HepG2 (cell line): ENCODE results near the gene LIPE. TPM values are rescaled to one million over a fixed set of nuclear protein-coding genes. Genes with fewer than 3 reads are reported as not detected.

ENCODE experiments used
- ATAC-seq: fragments of 200-7000 bp; cut with Tn5 transposase; 3 replicates; pipeline ENCODE4 v1.9.1; 2020; ENCODE audit warnings: mild to moderate bottlenecking, moderate library complexity
- BruUV-seq: library from RNA; stranded (reverse); fragments of 400-500 nt; replicated peaks from 2 replicates; lab custom pipeline; 2021; lab: Mats Ljungman, UMichigan
- CTCF ChIA-PET: fragments of 300-600 bp; formaldehyde crosslinking; extraction: SDS; loops from one replicate; lab custom pipeline; 2021; ENCODE audit warnings: low total read pairs, inconsistent platforms, low intra/inter-chr PET ratio; lab: Yijun Ruan, JAX
- POLR2A ChIA-PET: fragments of 350-600 bp; sonication (Branson Sonifier 250); formaldehyde crosslinking; loops from one replicate; lab custom pipeline; 2020; ENCODE audit warnings: antibody characterized with exemption, inconsistent platforms; lab: Yijun Ruan, JAX
- DNase-seq: peaks from one replicate; pipeline ENCODE4 v3.0.0-alpha.2; 2015; ENCODE audit warnings: low spot score
- FAIRE-seq: peaks from 3 replicates; lab custom pipeline; 2011; peaks lifted over from hg19 to GRCh38; lab: Jason Lieb, UNC
- H2AFZ ChIP-seq: one replicate; pipeline ENCODE4 v1.6.1; 2011; ENCODE audit warnings: low read length, inconsistent platforms
- H3K27ac ChIP-seq: fragments of 300-600 bp; 3 replicates; pipeline ENCODE4 v1.8.0; 2011; ENCODE audit warnings: mixed run types, mild to moderate bottlenecking, mixed read lengths, low read length, inconsistent platforms; ENCODE audit not compliant: insufficient read depth; ENCODE audit errors: extremely low read length
- H3K27me3 ChIP-seq, 2 experiments: fragments of 200-600 bp in 1 of 2; 2 replicates in 1 of 2; 3 replicates in 1 of 2; pipeline versions ENCODE4 v1.6.0 to v1.8.0; 2011; ENCODE audit warnings: low read length in 2 of 2, mild to moderate bottlenecking in 2 of 2, moderate library complexity in 2 of 2, inconsistent platforms in 1 of 2; ENCODE audit not compliant: insufficient read depth in 2 of 2, control insufficient read depth in 1 of 2
- H3K36me3 ChIP-seq, 2 experiments: fragments of 200-600 bp in 1 of 2; replicated peaks in 1 of 2; 2 replicates in 1 of 2; 3 replicates in 1 of 2; pipeline versions ENCODE4 v1.5.1 to v1.8.0; 2011; ENCODE audit warnings: low read length in 2 of 2, inconsistent platforms in 1 of 2; ENCODE audit not compliant: insufficient read depth in 2 of 2, control insufficient read depth in 1 of 2
- H3K4me1 ChIP-seq: 2 replicates; pipeline ENCODE4 v1.5.1; 2012; ENCODE audit warnings: low read length, inconsistent platforms; ENCODE audit not compliant: insufficient read depth
- H3K4me2 ChIP-seq: 2 replicates; pipeline ENCODE4 v1.6.0; 2011; ENCODE audit warnings: low read depth, low read length, inconsistent platforms
- H3K4me3 ChIP-seq, 3 experiments: fragments of 200-600 bp in 1 of 3; sonication (generic), shearing (Covaris generic) in 1 of 3; replicated peaks in 1 of 3; 2 replicates each; pipeline ENCODE4 v1.5.1; 2011 to 2016; ENCODE audit warnings: low read length in 3 of 3, inconsistent platforms in 2 of 3, low read depth in 2 of 3, mild to moderate bottlenecking in 2 of 3, control low read depth in 1 of 3, mixed read lengths in 1 of 3; ENCODE audit not compliant: insufficient read depth in 1 of 3
- H3K79me2 ChIP-seq: one replicate; pipeline ENCODE4 v1.6.1; 2011; ENCODE audit warnings: low read length, inconsistent platforms; ENCODE audit not compliant: insufficient read depth
- H3K9ac ChIP-seq: 2 replicates; pipeline ENCODE4 v1.6.0; 2011; ENCODE audit warnings: mild to moderate bottlenecking, low read depth, low read length, inconsistent platforms; ENCODE audit not compliant: insufficient read depth
- H3K9me3 ChIP-seq: 2 replicates; pipeline ENCODE4 v1.5.1; 2012; ENCODE audit warnings: mild to moderate bottlenecking, low read length
- H4K20me1 ChIP-seq: 2 replicates; pipeline ENCODE4 v1.6.0; 2011; ENCODE audit warnings: inconsistent platforms, mild to moderate bottlenecking, low read length, moderate library complexity; ENCODE audit not compliant: insufficient read depth
- ASH2L ChIP-seq: fragments of 300-600, 200-600 bp; sonication (generic); IDR thresholded peaks from 2 replicates; pipeline ENCODE4 v1.7.0; 2017; ENCODE audit warnings: low read depth, mild to moderate bottlenecking, moderate library complexity, mixed read lengths, low read length; ENCODE audit not compliant: insufficient read length
- ATF3 ChIP-seq: sonication (generic); formaldehyde crosslinking; IDR thresholded peaks from 2 replicates; pipeline ENCODE4 v1.4.0; 2020; ENCODE audit warnings: missing genetic modification reagents
- CEBPB ChIP-seq: IDR thresholded peaks from 2 replicates; pipeline ENCODE4 v1.6.1; 2011; ENCODE audit warnings: low read depth, low read length, improper control_type of control experiment, borderline replicate concordance
- CSRNP1 ChIP-seq: sonication (generic); formaldehyde crosslinking; IDR thresholded peaks from 2 replicates; pipeline ENCODE4 v1.8.1; 2023; ENCODE audit warnings: mild to moderate bottlenecking, missing genetic modification reagents
- FOXM1 ChIP-seq: sonication (generic); formaldehyde crosslinking; IDR thresholded peaks from 2 replicates; pipeline ENCODE4 v1.5.0; 2020; ENCODE audit warnings: missing genetic modification reagents
- KAT7 ChIP-seq: IDR thresholded peaks from 2 replicates; pipeline ENCODE4 v1.6.1; 2018; ENCODE audit warnings: borderline replicate concordance, missing compliant biosample characterization
- KLF15 ChIP-seq: sonication (generic); formaldehyde crosslinking; IDR thresholded peaks from 2 replicates; pipeline ENCODE4 v1.8.1; 2023; ENCODE audit warnings: borderline replicate concordance, mild to moderate bottlenecking, inconsistent platforms, missing genetic modification reagents, mixed read lengths
- ZBTB7B ChIP-seq: sonication (generic); formaldehyde crosslinking; IDR thresholded peaks from 2 replicates; pipeline ENCODE4 v1.4.0; 2020; ENCODE audit warnings: missing genetic modification reagents
- ZNF121 ChIP-seq: sonication (generic); formaldehyde crosslinking; IDR thresholded peaks from 2 replicates; pipeline ENCODE4 v1.5.0; 2020; ENCODE audit warnings: mild to moderate bottlenecking, missing genetic modification reagents
- ZNF138 ChIP-seq: sonication (generic); formaldehyde crosslinking; IDR thresholded peaks from 2 replicates; pipeline ENCODE4 v1.5.0; 2020; ENCODE audit warnings: mild to moderate bottlenecking, low read depth, missing genetic modification reagents
- WGBS: methylation state at CpG from one replicate; pipeline ENCODE4 v1.1.6; 2017; ENCODE audit warnings: low lambda C conversion rate; 5-methylcytosine and 5-hydroxymethylcytosine counted together
- in situ Hi-C: cut with HindIII; loops from 2 replicates; pipeline ENCODE4 v1.10.0; 2017; ENCODE audit warnings: low pct_unique_long_range_greater_than_20kb; ENCODE audit not compliant: extremely low pct_ligation_motif_present
- intact Hi-C: fragments of 100-400 bp; cut with micrococcal nuclease; formaldehyde crosslinking; loops from one replicate; pipeline ENCODE4 v1.10.0; 2022; ENCODE audit not compliant: unreplicated experiment
- polyA plus RNA-seq, 8 experiments: library from polyadenylated mRNA; depleted of rRNA in 3 of 8; stranded (reverse) in 7 of 8; unstranded in 1 of 8; fragments of >200 nt; fragmentation: Illumina TruSeq in 4 of 8; extraction: Trizol in 4 of 8; gene quantifications; 2 replicates each; pipeline versions ENCODE4 v1.2.1 to v1.2.3, GENCODE V29; 2011 to 2016; ENCODE audit warnings: low read depth in 4 of 8, missing spikeins in 1 of 8, mixed read lengths in 1 of 8; ENCODE audit not compliant: insufficient read depth in 1 of 8
- total RNA-seq, 5 experiments: library from RNA; depleted of rRNA; stranded (reverse); fragments of >200 nt; fragmentation: Illumina TruSeq; extraction: Trizol; gene quantifications; 2 replicates each; pipeline ENCODE4 v1.2.3, GENCODE V29; 2016; ENCODE audit warnings: low read depth in 1 of 5
- TF ChIP-seq, protein P1 (sequence below): sonication (generic); formaldehyde crosslinking; IDR thresholded peaks from 2 replicates; pipeline ENCODE4 v1.8.0; 2022; ENCODE audit warnings: missing genetic modification reagents, low read depth, mild to moderate bottlenecking, borderline replicate concordance
- TF ChIP-seq, protein P2 (sequence below): sonication (generic); formaldehyde crosslinking; IDR thresholded peaks from 2 replicates; pipeline ENCODE4 v1.9.0; 2022; ENCODE audit warnings: low read depth, missing genetic modification reagents

The LIPE gene
- total and polyA plus RNA-seq, 2 of the 13 experiments (the other 11 are each of a cell fraction or from before 2014, with no cell fraction given), result not detected

GRCh38 chr19:42361545-42361910, 65.7 kb downstream of the LIPE start:
- TF ChIP-seq ZNF138 (no peak), FOXM1 (no peak), KAT7 (no peak), ZBTB7B (CRISPR knock-in tag) (no peak), CEBPB (0 out of 2 replicates have a peak, but pooled peaks have one; percentile 32), ZNF121 (CRISPR knock-in tag) (peak; percentile 39; the same call in 1 of the 2 replicates), KLF15 (CRISPR knock-in tag) (no peak), ATF3 (CRISPR knock-in tag) (no peak), ASH2L (no peak), CSRNP1 (CRISPR knock-in tag) (no peak)
- TF ChIP-seq, protein P1, sequence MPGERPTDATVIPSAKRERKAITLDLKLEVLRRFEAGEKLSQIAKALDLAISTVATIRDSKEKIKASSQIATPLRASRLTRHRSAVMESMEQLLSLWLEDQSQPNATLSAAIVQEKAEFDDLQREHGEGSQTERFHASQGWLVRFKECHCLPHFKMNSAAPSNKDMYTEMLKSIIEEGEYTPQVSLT (CRISPR knock-in tag), result no peak
- TF ChIP-seq, protein P2, sequence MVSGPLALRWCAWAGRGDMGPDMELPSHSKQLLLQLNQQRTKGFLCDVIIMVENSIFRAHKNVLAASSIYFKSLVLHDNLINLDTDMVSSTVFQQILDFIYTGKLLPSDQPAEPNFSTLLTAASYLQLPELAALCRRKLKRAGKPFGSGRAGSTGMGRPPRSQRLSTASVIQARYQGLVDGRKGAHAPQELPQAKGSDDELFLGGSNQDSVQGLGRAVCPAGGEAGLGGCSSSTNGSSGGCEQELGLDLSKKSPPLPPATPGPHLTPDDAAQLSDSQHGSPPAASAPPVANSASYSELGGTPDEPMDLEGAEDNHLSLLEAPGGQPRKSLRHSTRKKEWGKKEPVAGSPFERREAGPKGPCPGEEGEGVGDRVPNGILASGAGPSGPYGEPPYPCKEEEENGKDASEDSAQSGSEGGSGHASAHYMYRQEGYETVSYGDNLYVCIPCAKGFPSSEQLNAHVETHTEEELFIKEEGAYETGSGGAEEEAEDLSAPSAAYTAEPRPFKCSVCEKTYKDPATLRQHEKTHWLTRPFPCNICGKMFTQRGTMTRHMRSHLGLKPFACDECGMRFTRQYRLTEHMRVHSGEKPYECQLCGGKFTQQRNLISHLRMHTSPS (CRISPR knock-in tag), result no peak
- H3K9ac ChIP-seq, result no peak overlapping the region
- H3K9me3 ChIP-seq, result peaks cover 11% of the 10 kb centered on the region
- WGBS, result 90% methylated on average over 7 of the region's 7 CpGs
- no TSS peak for BruUV-seq
- ATAC-seq (no peak), DNase-seq (no peak), FAIRE-seq (no peak)
- intact Hi-C loops (no loop called here), in situ Hi-C loops (no loop called here)
- H3K27me3 ChIP-seq, result no peaks in the 10 kb centered on the region
- no peaks in the 10 kb centered on the region for H3K4me1 ChIP-seq
- peaks cover 14 to 22% of the 10 kb centered on the region in 2 experiments for H3K36me3 ChIP-seq
- ChIA-PET POLR2A (no interaction called here), CTCF (no interaction called here)
- no peak overlapping the region for H2AFZ ChIP-seq
- H3K4me3 ChIP-seq, result no peak overlapping the region
- H3K4me2 ChIP-seq, result no peak overlapping the region
- H4K20me1 ChIP-seq, result no peaks in the 10 kb centered on the region
- no peaks in the 10 kb centered on the region for H3K79me2 ChIP-seq
- no peak overlapping the region for H3K27ac ChIP-seq
